NT2/D1 (cell line): ENCODE data around the gene C2CD5.
"Not testable (repeated sequence)": the region's sequence is repeated elsewhere in the genome, so short reads cannot be mapped to it uniquely, and the experiment has no call there.

Experiments
- DNase-seq: peaks from one replicate; pipeline ENCODE4 v3.0.0-alpha.2; 2011; ENCODE audit warnings: low read depth, low spot score
- H3K27me3 ChIP-seq: 2 replicates; pipeline ENCODE4 v1.6.0; 2011; ENCODE audit warnings: mild to moderate bottlenecking; ENCODE audit not compliant: insufficient read length, insufficient read depth
- H3K36me3 ChIP-seq: 2 replicates; pipeline ENCODE4 v1.6.1; 2011; ENCODE audit warnings: mild to moderate bottlenecking, low read length, mixed read lengths; ENCODE audit not compliant: insufficient read depth, insufficient read length
- H3K4me1 ChIP-seq: 2 replicates; pipeline ENCODE4 v1.5.1; 2011; ENCODE audit not compliant: insufficient read depth, insufficient read length
- H3K4me3 ChIP-seq: 2 replicates; pipeline ENCODE4 v1.5.1; 2011; ENCODE audit warnings: low read depth; ENCODE audit not compliant: insufficient read length
- H3K9ac ChIP-seq: 2 replicates; pipeline ENCODE4 v1.6.0; 2011; ENCODE audit warnings: low read depth; ENCODE audit not compliant: insufficient read length
- H3K9me3 ChIP-seq: 2 replicates; pipeline ENCODE4 v1.5.1; 2011; ENCODE audit warnings: mild to moderate bottlenecking, low read length; ENCODE audit not compliant: insufficient read depth
- SUZ12 ChIP-seq: IDR thresholded peaks from 2 replicates; pipeline ENCODE4 v1.6.1; 2011; ENCODE audit not compliant: insufficient read length, insufficient read depth; ENCODE audit errors: extremely low read depth
- YY1 ChIP-seq: IDR thresholded peaks from 2 replicates; pipeline ENCODE4 v1.6.1; 2011; ENCODE audit not compliant: insufficient read length, insufficient read depth
- ZNF274 ChIP-seq: IDR thresholded peaks from 2 replicates; pipeline ENCODE4 v1.6.1; 2011; ENCODE audit warnings: mild to moderate bottlenecking, low read depth, low read length

C2CD5 gene

GRCh38 chr12:22500100-22500499 is 44.2 kb downstream of the C2CD5 start:
- no peak overlapping the region for H3K9ac ChIP-seq
- no peaks in the 10 kb centered on the region for H3K9me3 ChIP-seq
- H3K27me3 ChIP-seq: no peaks in the 10 kb centered on the region
- no peaks in the 10 kb centered on the region for H3K36me3 ChIP-seq
- TF ChIP-seq YY1: no peak
- H3K4me1 ChIP-seq: peaks cover 4% of the 10 kb centered on the region
- H3K4me3 ChIP-seq: no peak overlapping the region
- no peak for DNase-seq

GRCh38 chr12:22499445-22499844 is 44.9 kb downstream of the C2CD5 start:
- Histone ChIP-seq H3K4me1 (peaks cover 4% of the 10 kb centered on the region), H3K27me3 (no peaks in the 10 kb centered on the region), H3K36me3 (no peaks in the 10 kb centered on the region), H3K9me3 (no peaks in the 10 kb centered on the region), H3K9ac (no peak overlapping the region), H3K4me3 (no peak overlapping the region)
- peak; percentile 9 for DNase-seq
- TF ChIP-seq SUZ12 (no peak), ZNF274 (no peak), YY1 (no peak)

GRCh38 chr12:22494319-22494718 is 50.0 kb downstream of the C2CD5 start:
- TF ChIP-seq SUZ12 (no peak), ZNF274 (no peak), YY1 (no peak)
- no peak overlapping the region for H3K9ac ChIP-seq

GRCh38 chr12:22491034-22491433 is 53.3 kb downstream of the C2CD5 start:
- Histone ChIP-seq H3K4me1 (no peaks in the 10 kb centered on the region), H3K9ac (no peak overlapping the region), H3K36me3 (peaks cover 26% of the 10 kb centered on the region), H3K27me3 (no peaks in the 10 kb centered on the region), H3K9me3 (no peaks in the 10 kb centered on the region), H3K4me3 (no peak overlapping the region)
- TF ChIP-seq SUZ12 (no peak), ZNF274 (no peak), YY1 (no peak)
- no peak for DNase-seq

More at GRCh38 chr12:22494319-22494718, 50.0 kb downstream of the C2CD5 start:
- DNase-seq: no peak
- H3K27me3 ChIP-seq: no peaks in the 10 kb centered on the region
- H3K4me3 ChIP-seq: no peak overlapping the region
- peaks cover 17% of the 10 kb centered on the region for H3K36me3 ChIP-seq
- no peaks in the 10 kb centered on the region for H3K9me3 ChIP-seq
- peaks cover under 1% of the 10 kb centered on the region for H3K4me1 ChIP-seq

- Histone ChIP-seq H3K9ac (no peak overlapping the region), H3K4me3 (no peak overlapping the region), H3K27me3 (no peaks in the 10 kb centered on the region), H3K9me3 (no peaks in the 10 kb centered on the region), H3K36me3 (peaks cover 41% of the 10 kb centered on the region), H3K4me1 (no peaks in the 10 kb centered on the region)
- TF ChIP-seq SUZ12 (no peak), ZNF274 (no peak), YY1 (no peak)
- DNase-seq: no peak
Observed at GRCh38 chr12:22488478-22488877, 55.9 kb downstream of the C2CD5 start.

- H3K9me3 ChIP-seq, H3K9ac ChIP-seq, DNase-seq, H3K4me3 ChIP-seq, H3K27me3 ChIP-seq, H3K4me1 ChIP-seq: not testable (repeated sequence)
- peaks cover 44% of the 10 kb centered on the region for H3K36me3 ChIP-seq
Observed at GRCh38 chr12:22487683-22488082, 56.7 kb downstream of the C2CD5 start.

- H3K27me3 ChIP-seq: no peaks in the 10 kb centered on the region
- no peak for DNase-seq
- no peaks in the 10 kb centered on the region for H3K4me1 ChIP-seq
- no peak for TF ChIP-seq YY1
- TF ChIP-seq SUZ12: no peak
- no peak for TF ChIP-seq ZNF274
- H3K4me3 ChIP-seq: no peak overlapping the region
- no peaks in the 10 kb centered on the region for H3K9me3 ChIP-seq
- no peak overlapping the region for H3K9ac ChIP-seq
- H3K36me3 ChIP-seq: peaks cover 48% of the 10 kb centered on the region
Observed at GRCh38 chr12:22481547-22482104, 62.7 kb downstream of the C2CD5 start.

- H3K9me3 ChIP-seq, H3K4me1 ChIP-seq, H3K4me3 ChIP-seq, DNase-seq, H3K9ac ChIP-seq, H3K27me3 ChIP-seq: not testable (repeated sequence)
- peaks cover 48% of the 10 kb centered on the region for H3K36me3 ChIP-seq
Observed at GRCh38 chr12:22480814-22481213, 63.5 kb downstream of the C2CD5 start.
